GM12878 (cell line): ENCODE data around the gene TNK2. TPM values are rescaled to one million over a fixed set of nuclear protein-coding genes. Genes with fewer than 3 reads are reported as not detected.

Experiments used
- ATAC-seq: fragments of 200-7000 bp; cut with Tn5 transposase; 3 replicates; pipeline ENCODE4 v1.9.1; 2020; ENCODE audit warnings: mild to moderate bottlenecking, moderate library complexity
- BruUV-seq: library from RNA; stranded (reverse); fragments of 400-500 nt; replicated peaks from 2 replicates; lab custom pipeline; 2021; lab: Mats Ljungman, UMichigan
- CTCF ChIA-PET: fragments of 300-600 bp; sonication (Branson Sonifier 250); formaldehyde crosslinking; extraction: SDS; loops from one replicate; lab custom pipeline; 2021; ENCODE audit warnings: inconsistent platforms; lab: Yijun Ruan, JAX
- POLR2A ChIA-PET: fragments of 350-600 bp; formaldehyde crosslinking; extraction: SDS; loops from one replicate; lab custom pipeline; 2021; ENCODE audit warnings: inconsistent platforms; lab: Charles Lee
- RAD21 ChIA-PET: fragments of 300-600 bp; sonication (Branson Sonifier 250); formaldehyde crosslinking; loops from one replicate; lab custom pipeline; 2023; ENCODE audit warnings: antibody characterized with exemption; ENCODE audit not compliant: unreplicated experiment; lab: Charles Lee
- SMC1A ChIA-PET: fragments of 300-600 bp; sonication (Branson Sonifier 250); formaldehyde crosslinking; loops from one replicate; lab custom pipeline; 2023; ENCODE audit not compliant: unreplicated experiment, uncharacterized antibody; lab: Charles Lee
- DNase-seq: peaks from one replicate; pipeline ENCODE4 v3.0.0-alpha.2; 2011; ENCODE audit warnings: low read depth, low spot score
- FAIRE-seq: peaks from 3 replicates; lab custom pipeline; 2011; peaks lifted over from hg19 to GRCh38; lab: Jason Lieb, UNC
- H2AFZ ChIP-seq: 2 replicates; pipeline ENCODE4 v1.6.0; 2011; ENCODE audit warnings: low read depth, low read length, control low read depth; ENCODE audit not compliant: control insufficient read depth
- H3K27ac ChIP-seq: 2 replicates; pipeline ENCODE4 v1.5.1; 2011; ENCODE audit warnings: control low read depth; ENCODE audit not compliant: control insufficient read depth, insufficient read depth
- H3K27me3 ChIP-seq, 2 experiments: replicated peaks in 1 of 2; 2 replicates each; pipeline versions ENCODE4 v1.6.0 to v1.6.1; 2011; ENCODE audit warnings: low read length in 1 of 2; ENCODE audit not compliant: control insufficient read depth in 2 of 2, insufficient read depth in 2 of 2
- H3K36me3 ChIP-seq, 2 experiments: 2 replicates each; pipeline ENCODE4 v1.5.1; 2011; ENCODE audit warnings: low read length in 1 of 2; ENCODE audit not compliant: control insufficient read depth in 2 of 2, insufficient read depth in 2 of 2
- H3K4me1 ChIP-seq: 2 replicates; pipeline ENCODE4 v1.6.1; 2011; ENCODE audit warnings: mild to moderate bottlenecking, low read length, moderate library complexity, mixed read lengths; ENCODE audit not compliant: control insufficient read depth, insufficient read depth
- H3K4me2 ChIP-seq: 2 replicates; pipeline ENCODE4 v1.6.0; 2011; ENCODE audit warnings: control low read depth; ENCODE audit not compliant: control insufficient read depth, insufficient read depth
- H3K4me3 ChIP-seq: fragments of 200-600 bp; sonication (generic); 2 replicates; pipeline ENCODE4 v1.5.1; 2016
- H3K79me2 ChIP-seq: 2 replicates; pipeline ENCODE4 v1.6.0; 2011; ENCODE audit warnings: low read length; ENCODE audit not compliant: control insufficient read depth, insufficient read depth
- H3K9ac ChIP-seq: 2 replicates; pipeline ENCODE4 v1.8.0; 2011; ENCODE audit warnings: low read length, control low read depth, mixed read lengths; ENCODE audit not compliant: control insufficient read depth, insufficient read depth
- H3K9me3 ChIP-seq: replicated peaks from 3 replicates; pipeline ENCODE4 v1.5.1; 2011; ENCODE audit warnings: mild to moderate bottlenecking, low read length; ENCODE audit not compliant: control insufficient read depth, insufficient read depth
- H4K20me1 ChIP-seq: 2 replicates; pipeline ENCODE4 v1.6.0; 2011; ENCODE audit not compliant: control insufficient read depth, insufficient read depth
- ATF3 ChIP-seq: IDR thresholded peaks from 2 replicates; pipeline ENCODE4 v1.6.1; 2011; ENCODE audit warnings: low read depth, mild to moderate bottlenecking, low read length, moderate library complexity, borderline replicate concordance; ENCODE audit errors: extremely low read depth
- BCL11A ChIP-seq: IDR thresholded peaks from 2 replicates; pipeline ENCODE4 v1.6.1; 2011; ENCODE audit warnings: low read depth, low read length
- BMI1 ChIP-seq: fragments of 450-650 bp; IDR thresholded peaks from 2 replicates; pipeline ENCODE4 v1.6.1; 2016; ENCODE audit warnings: mild to moderate bottlenecking, moderate library complexity, borderline replicate concordance
- E2F4 ChIP-seq: IDR thresholded peaks from 2 replicates; pipeline ENCODE4 v1.6.1; 2012; ENCODE audit warnings: low read depth, low read length, improper control_type of control experiment
- JUNB ChIP-seq: IDR thresholded peaks from 2 replicates; pipeline ENCODE4 v1.6.1; 2016; ENCODE audit warnings: antibody characterized with exemption, mild to moderate bottlenecking
- KDM1A ChIP-seq: fragments of 200-600 bp; sonication (generic); IDR thresholded peaks from 2 replicates; pipeline ENCODE4 v1.6.1; 2016; ENCODE audit warnings: borderline replicate concordance
- NFYA ChIP-seq: IDR thresholded peaks from 2 replicates; pipeline ENCODE4 v1.6.1; 2011; ENCODE audit warnings: low read depth, mild to moderate bottlenecking, low read length, improper control_type of control experiment, borderline replicate concordance
- PAX8 ChIP-seq: fragments of 450-650 bp; IDR thresholded peaks from 2 replicates; pipeline ENCODE4 v1.6.1; 2017; ENCODE audit warnings: mild to moderate bottlenecking, moderate library complexity
- POLR2AphosphoS5 ChIP-seq: IDR thresholded peaks from 2 replicates; pipeline ENCODE4 v1.6.1; 2011; ENCODE audit warnings: mild to moderate bottlenecking, low read length, inconsistent platforms
- PRDM15 ChIP-seq: fragments of 450-650 bp; formaldehyde crosslinking; IDR thresholded peaks from 2 replicates; pipeline ENCODE4 v1.4.0; 2020; ENCODE audit warnings: mild to moderate bottlenecking, moderate library complexity
- SP1 ChIP-seq: IDR thresholded peaks from one replicate; pipeline ENCODE4 v1.6.1; 2011; ENCODE audit warnings: low read depth, low read length
- SPI1 ChIP-seq: IDR thresholded peaks from 2 replicates; pipeline ENCODE4 v1.6.1; 2011; ENCODE audit warnings: low read depth, mild to moderate bottlenecking, low read length, moderate library complexity, borderline replicate concordance; ENCODE audit not compliant: insufficient read depth
- ZBTB11 ChIP-seq: fragments of 450-650 bp; formaldehyde crosslinking; IDR thresholded peaks from 2 replicates; pipeline ENCODE4 v1.5.0; 2022; ENCODE audit warnings: mild to moderate bottlenecking, missing genetic modification characterization
- WGBS: methylation state at CpG from one replicate; pipeline ENCODE4 v1.1.6; 2016; ENCODE audit warnings: low lambda C conversion rate; ENCODE audit not compliant: insufficient replicate concordance, insufficient coverage; ENCODE audit errors: missing lambda C conversion rate; 5-methylcytosine and 5-hydroxymethylcytosine counted together
- in situ Hi-C: fragments of 300-500 bp; cut with MboI; formaldehyde crosslinking; loops from 9 replicates; pipeline ENCODE4 v1.14.3; 2018; ENCODE audit warnings: mixed read lengths
- intact Hi-C: fragments of 100-400 bp; cut with micrococcal nuclease; formaldehyde crosslinking; loops from one replicate; pipeline ENCODE4 v1.14.2; 2022; ENCODE audit not compliant: unreplicated experiment
- polyA plus RNA-seq, 11 experiments: library from polyadenylated mRNA; depleted of rRNA in 4 of 11; unstranded in 6 of 11; stranded (reverse) in 5 of 11; fragments of >200 nt; fragmentation: Nextera tagmentation in 4 of 11; fragmentation: Illumina TruSeq in 1 of 11; extraction: Ambion mirVana in 4 of 11; extraction: Trizol in 1 of 11; gene quantifications; 1 replicate in 1 of 11; 2 replicates in 10 of 11; pipeline versions ENCODE4 v1.2.1 to v1.2.3, GENCODE V29; 2011 to 2016; ENCODE audit warnings: inconsistent platforms in 2 of 11, missing spikeins in 2 of 11, low read depth in 1 of 11
- total RNA-seq, 4 experiments: library from RNA; depleted of rRNA in 3 of 4; stranded (reverse); fragments of >200 nt in 3 of 4; fragmentation: Illumina TruSeq in 1 of 4; extraction: Trizol in 1 of 4; gene quantifications; 2 replicates each; pipeline versions ENCODE4 v1.2.1 to v1.2.3, GENCODE V29; 2013 to 2021

The TNK2 gene
- total and polyA plus RNA-seq, 10 of the 15 experiments (the other 5 are each of a cell fraction or from before 2014, with no cell fraction given), result 0.13 to 47.8 (median 10.8) TPM

GRCh38 chr3:195825857-195826804 is 82.2 kb downstream of the TNK2 start (continued):
- TF ChIP-seq BMI1, result no peak
- no peak for TF ChIP-seq PAX8

GRCh38 chr3:195825191-195825588 is 83.2 kb downstream of the TNK2 start:
- Histone ChIP-seq H3K27me3 (no peaks in the 10 kb centered on the region; a peak in 1 of 4 replicates), H3K9ac (no peak overlapping the region), H3K4me3 (no peak overlapping the region), H4K20me1 (no peaks in the 10 kb centered on the region), H3K79me2 (no peaks in the 10 kb centered on the region), H3K27ac (no peak overlapping the region), H3K9me3 (no peaks in the 10 kb centered on the region), H3K36me3 (no peaks in the 10 kb centered on the region), H3K4me1 (no peaks in the 10 kb centered on the region), H2AFZ (no peak overlapping the region), H3K4me2 (no peak overlapping the region)
- WGBS, result 45% methylated on average over 10 of the region's 15 CpGs
- ChIA-PET POLR2A (no interaction called here), SMC1A (no interaction called here), CTCF (interaction anchor here (1.2 kb wide), 1 partner anchor 26 kb away, joined by 3 read pairs; no protein-coding TSS in a partner anchor), RAD21 (no interaction called here)
- no peak for ATAC-seq
- BruUV-seq, result no TSS peak
- intact Hi-C loops (no loop called here), in situ Hi-C loops (no loop called here)
- no peak for DNase-seq
- no peak for FAIRE-seq
- no peak for TF ChIP-seq ZBTB11
- no peak for TF ChIP-seq POLR2AphosphoS5
- no peak for TF ChIP-seq SP1
- no peak for TF ChIP-seq KDM1A
- TF ChIP-seq JUNB, result no peak
- no peak for TF ChIP-seq E2F4
- no peak for TF ChIP-seq PRDM15
- no peak for TF ChIP-seq ATF3
- no peak for TF ChIP-seq BCL11A
- TF ChIP-seq SPI1, result no peak
- TF ChIP-seq NFYA, result no peak
